ENCODE measurements around the gene TEN1. TPM values are rescaled to one million over a fixed set of nuclear protein-coding genes. Genes with fewer than 3 reads are reported as not detected.
A peak's percentile ranks its signal among the peaks of the same experiment; 100 is the strongest.

The TEN1 gene, protein sequence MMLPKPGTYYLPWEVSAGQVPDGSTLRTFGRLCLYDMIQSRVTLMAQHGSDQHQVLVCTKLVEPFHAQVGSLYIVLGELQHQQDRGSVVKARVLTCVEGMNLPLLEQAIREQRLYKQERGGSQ
- 10.7 and 15.4 TPM in 2 replicates for total RNA-seq

GRCh38 chr17:75978938-75979704 lies at the start of gene TEN1, which contains the start of gene ACOX1:
Gene TEN1 (plus strand): TSS chr17:75979240. CDS start chr17:75986193, 6,953 bp downstream.
Gene ACOX1 (minus strand): TSS chr17:75979166. CDS start chr17:75979073, 93 bp downstream.
- H3K9me3 Mint-ChIP-seq: no peaks in the 10 kb centered on the region
- peaks cover 33% of the 10 kb centered on the region for H3K4me1 Mint-ChIP-seq (ENCODE audit: low read depth)
- H3K27ac Mint-ChIP-seq: peak within 1 kb of the TSS; percentile 95
- intact Hi-C loops (cut with micrococcal nuclease): loop anchor here (1.0 to 10.0 kb wide), 12 partner anchors 18 to 1686 kb away; partner anchors contain the start of genes EXOC7, FBF1, FOXJ1 and JMJD6
- peak within 1 kb of the TSS; percentile 91 for H3K4me3 Mint-ChIP-seq
- DNase-seq (ENCODE audit: low spot score): peak; percentile 92
- no peaks in the 10 kb centered on the region for H3K27me3 Mint-ChIP-seq (ENCODE audit: insufficient read depth)
- H3K36me3 Mint-ChIP-seq (ENCODE audit: low read depth): peaks cover 12% of the 10 kb centered on the region

DNA sequence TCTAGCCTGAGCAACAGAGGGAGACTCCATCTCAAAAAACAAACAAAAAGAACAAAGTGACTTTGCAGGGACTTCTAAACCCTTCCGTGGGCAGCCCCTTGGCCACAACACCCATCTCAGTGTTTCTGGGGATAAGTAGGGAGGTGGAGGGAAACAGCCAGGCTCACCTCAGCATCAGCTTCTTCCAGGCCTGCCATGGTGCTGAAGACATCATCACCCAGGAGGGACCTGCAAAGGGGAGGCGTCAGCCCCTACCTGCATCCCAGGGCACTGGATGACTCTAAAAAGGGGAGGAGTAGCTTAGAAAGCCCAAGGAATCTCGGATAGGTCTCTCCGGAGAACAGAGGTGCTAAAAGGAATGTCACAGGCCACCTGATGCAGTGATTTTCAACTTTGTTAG lies 48.0 kb upstream of the TEN1 start:
- intact Hi-C loops (cut with micrococcal nuclease): no loop called here
- Mint-ChIP-seq H3K9me3 (no peaks in the 10 kb centered on the region), H3K27ac (no peak overlapping the region), H3K36me3 (ENCODE audit: low read depth) (peaks cover 4% of the 10 kb centered on the region), H3K4me3 (no peak overlapping the region), H3K4me1 (ENCODE audit: low read depth) (no peaks in the 10 kb centered on the region), H3K27me3 (ENCODE audit: insufficient read depth) (no peaks in the 10 kb centered on the region)
- DNase-seq (ENCODE audit: low spot score): no peak

DNA sequence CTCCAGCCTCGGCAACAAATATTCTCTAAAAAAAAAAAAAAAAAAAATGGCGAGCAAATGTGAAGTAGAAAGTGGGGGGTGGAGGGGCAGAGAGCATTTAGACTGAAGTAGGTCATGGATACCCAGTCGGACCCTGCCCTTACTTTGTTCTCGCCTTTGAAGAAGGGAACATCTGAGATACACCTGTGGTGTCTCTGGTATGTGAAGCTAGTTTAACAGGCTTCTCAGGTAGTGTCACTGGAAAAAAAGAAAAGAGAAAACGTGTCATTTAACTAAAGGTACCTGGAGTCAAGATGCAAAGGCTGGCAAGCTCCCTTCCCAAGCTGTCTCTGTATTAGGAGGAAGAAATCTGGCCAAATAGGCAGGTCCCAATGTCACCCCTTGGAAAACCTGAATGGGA lies 46.2 kb upstream of the TEN1 start:
- Mint-ChIP-seq H3K27ac (no peak overlapping the region), H3K36me3 (ENCODE audit: low read depth) (peaks cover 4% of the 10 kb centered on the region), H3K27me3 (ENCODE audit: insufficient read depth) (no peaks in the 10 kb centered on the region), H3K9me3 (no peaks in the 10 kb centered on the region), H3K4me1 (ENCODE audit: low read depth) (no peaks in the 10 kb centered on the region), H3K4me3 (no peak overlapping the region)
- intact Hi-C loops (cut with micrococcal nuclease): no loop called here
- no peak for DNase-seq (ENCODE audit: low spot score)

GRCh38 chr17:75933808-75934207 lies 45.2 kb upstream of the TEN1 start:
- intact Hi-C loops (cut with micrococcal nuclease): no loop called here
- Mint-ChIP-seq H3K36me3 (ENCODE audit: low read depth) (peaks cover 2% of the 10 kb centered on the region), H3K27me3 (ENCODE audit: insufficient read depth) (no peaks in the 10 kb centered on the region), H3K27ac (no peak overlapping the region), H3K4me1 (ENCODE audit: low read depth) (no peaks in the 10 kb centered on the region), H3K4me3 (no peak overlapping the region), H3K9me3 (no peaks in the 10 kb centered on the region)
- DNase-seq (ENCODE audit: low spot score): no peak

GRCh38 chr17:75937652-75938051 lies 41.4 kb upstream of the TEN1 start:
- Mint-ChIP-seq H3K27me3 (ENCODE audit: insufficient read depth) (no peaks in the 10 kb centered on the region), H3K9me3 (no peaks in the 10 kb centered on the region), H3K4me3 (no peak overlapping the region), H3K4me1 (ENCODE audit: low read depth) (peaks cover 13% of the 10 kb centered on the region), H3K36me3 (ENCODE audit: low read depth) (no peaks in the 10 kb centered on the region), H3K27ac (no peak overlapping the region)
- intact Hi-C loops (cut with micrococcal nuclease): no loop called here
- DNase-seq (ENCODE audit: low spot score): no peak

DNA sequence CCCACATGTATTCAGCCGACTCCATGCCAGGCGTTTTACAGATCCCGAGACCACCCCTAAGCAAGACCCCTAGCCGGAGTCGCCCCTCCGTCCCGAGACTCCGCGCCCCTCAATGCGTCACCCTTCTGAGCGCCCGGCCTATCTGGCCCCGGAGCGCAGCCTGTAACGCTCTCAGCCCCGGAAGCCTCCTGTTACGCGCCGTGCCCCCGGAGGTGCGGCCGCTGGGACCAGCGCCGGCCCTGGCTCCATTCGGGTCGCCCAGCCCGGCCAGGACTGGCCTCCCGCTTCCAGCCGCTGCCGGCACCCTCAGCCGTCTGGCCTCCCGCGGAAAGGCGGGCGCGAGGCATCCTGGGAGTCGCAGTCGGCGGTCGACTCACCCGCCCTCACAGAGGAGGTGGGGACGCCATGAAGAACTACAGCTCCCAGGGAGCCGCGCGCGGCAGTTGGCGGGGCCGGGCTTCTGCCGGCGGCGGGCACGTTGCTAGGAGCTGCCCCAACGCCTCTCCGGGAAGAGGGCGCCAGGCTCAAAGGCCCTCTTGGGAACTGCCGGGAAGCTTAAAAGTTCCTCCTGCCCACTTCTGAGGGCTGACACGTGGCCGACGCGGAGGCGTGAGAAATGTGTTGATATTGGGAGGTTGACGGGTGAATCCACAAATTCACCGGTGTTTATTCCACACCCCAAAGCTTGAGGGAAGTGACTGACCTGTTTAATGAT lies 38.2 kb upstream of the TEN1 start, which contains the start of gene FBF1:
FBF1 (minus strand) TSS at position 316 of the 715 bp plus-strand sequence. CDS start 2,893 bp downstream, outside the sequence.
- peak within 1 kb of the TSS; percentile 50 for H3K27ac Mint-ChIP-seq
- H3K9me3 Mint-ChIP-seq: no peaks in the 10 kb centered on the region

GRCh38 chr17:75941442-75941819 lies 37.6 kb upstream of the TEN1 start:
- intact Hi-C loops (cut with micrococcal nuclease): loop anchor here (1.0 kb wide), 4 partner anchors 37 to 730 kb away; partner anchors contain the start of genes ACOX1, MRPL38, TEN1 and WBP2
- peak overlapping the region; percentile 13 for H3K27ac Mint-ChIP-seq

More for the DNA sequence above, 38.2 kb upstream of the TEN1 start, which contains the start of gene FBF1:
- peak; percentile 88 for DNase-seq (ENCODE audit: low spot score)
- Mint-ChIP-seq H3K4me1 (ENCODE audit: low read depth) (peaks cover 13% of the 10 kb centered on the region), H3K4me3 (peak within 1 kb of the TSS; percentile 88), H3K36me3 (ENCODE audit: low read depth) (no peaks in the 10 kb centered on the region), H3K27me3 (ENCODE audit: insufficient read depth) (no peaks in the 10 kb centered on the region)
- intact Hi-C loops (cut with micrococcal nuclease): loop anchor here (1.0 kb wide), 4 partner anchors 37 to 730 kb away; partner anchors contain the start of genes ACOX1, MRPL38, TEN1 and WBP2

DNA sequence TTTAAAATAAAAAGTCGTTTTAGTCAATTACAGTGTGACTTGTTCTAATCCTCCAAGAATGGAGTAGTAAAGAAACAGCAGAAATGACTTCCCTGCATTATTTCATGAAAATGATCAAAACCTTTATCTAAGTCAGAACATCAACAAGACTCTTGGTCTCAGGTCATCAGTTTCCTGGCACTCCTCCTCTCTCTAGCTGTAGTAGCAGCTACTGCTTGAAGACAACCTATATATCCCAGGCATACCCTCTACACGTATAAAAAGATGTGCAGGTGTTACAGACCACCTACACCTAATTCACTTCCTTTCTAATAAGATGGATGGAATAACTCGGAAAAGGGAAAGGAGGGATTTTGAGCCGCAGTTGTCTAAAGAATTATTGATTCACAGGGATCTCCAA lies 36.6 kb upstream of the TEN1 start:
- Mint-ChIP-seq H3K27me3 (ENCODE audit: insufficient read depth) (no peaks in the 10 kb centered on the region), H3K4me3 (no peak overlapping the region), H3K4me1 (ENCODE audit: low read depth) (peaks cover 13% of the 10 kb centered on the region), H3K27ac (no peak overlapping the region), H3K9me3 (no peaks in the 10 kb centered on the region), H3K36me3 (ENCODE audit: low read depth) (no peaks in the 10 kb centered on the region)
- intact Hi-C loops (cut with micrococcal nuclease): no loop called here
- no peak for DNase-seq (ENCODE audit: low spot score)

More at GRCh38 chr17:75941442-75941819, 37.6 kb upstream of the TEN1 start:
- Mint-ChIP-seq H3K36me3 (ENCODE audit: low read depth) (no peaks in the 10 kb centered on the region), H3K9me3 (no peaks in the 10 kb centered on the region), H3K4me3 (peak overlapping the region; percentile 88), H3K27me3 (ENCODE audit: insufficient read depth) (no peaks in the 10 kb centered on the region), H3K4me1 (ENCODE audit: low read depth) (peaks cover 13% of the 10 kb centered on the region)
- no peak for DNase-seq (ENCODE audit: low spot score)

- Mint-ChIP-seq H3K27ac (no peak overlapping the region), H3K27me3 (ENCODE audit: insufficient read depth) (no peaks in the 10 kb centered on the region), H3K9me3 (no peaks in the 10 kb centered on the region), H3K36me3 (ENCODE audit: low read depth) (peaks cover 5% of the 10 kb centered on the region), H3K4me3 (no peak overlapping the region), H3K4me1 (ENCODE audit: low read depth) (peaks cover 13% of the 10 kb centered on the region)
- no peak for DNase-seq (ENCODE audit: low spot score)
- intact Hi-C loops (cut with micrococcal nuclease): no loop called here
Observed at GRCh38 chr17:75943491-75943890, 35.5 kb upstream of the TEN1 start.

- no peak for DNase-seq (ENCODE audit: low spot score)
- Mint-ChIP-seq H3K4me1 (ENCODE audit: low read depth) (peaks cover 12% of the 10 kb centered on the region), H3K27me3 (ENCODE audit: insufficient read depth) (no peaks in the 10 kb centered on the region), H3K36me3 (ENCODE audit: low read depth) (peaks cover 9% of the 10 kb centered on the region), H3K4me3 (no peak overlapping the region), H3K9me3 (no peaks in the 10 kb centered on the region), H3K27ac (no peak overlapping the region)
- intact Hi-C loops (cut with micrococcal nuclease): no loop called here
Observed at GRCh38 chr17:75945211-75945610, 33.8 kb upstream of the TEN1 start.

DNA sequence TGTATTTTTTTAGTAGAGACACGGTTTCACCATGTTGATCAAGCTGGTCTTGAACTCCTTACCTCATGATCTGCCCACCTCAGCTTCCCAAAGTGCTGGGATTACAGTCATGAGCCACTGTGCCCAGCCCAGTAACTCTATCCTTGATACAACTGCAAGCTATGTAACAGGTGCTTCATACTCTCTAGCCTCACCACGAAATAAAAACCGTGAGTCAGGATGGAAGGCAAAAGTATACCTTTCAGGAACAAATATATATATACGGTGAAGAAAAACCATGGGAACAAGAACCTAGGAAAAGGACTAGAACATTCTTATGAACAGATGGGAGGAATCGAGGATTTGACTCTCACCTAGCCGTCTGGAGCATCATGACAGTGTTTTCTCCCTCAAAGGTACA lies 28.6 kb upstream of the TEN1 start:
- DNase-seq (ENCODE audit: low spot score): no peak
- Mint-ChIP-seq H3K27me3 (ENCODE audit: insufficient read depth) (no peaks in the 10 kb centered on the region), H3K4me1 (ENCODE audit: low read depth) (peaks cover 7% of the 10 kb centered on the region), H3K36me3 (ENCODE audit: low read depth) (peaks cover 22% of the 10 kb centered on the region), H3K27ac (no peak overlapping the region), H3K9me3 (no peaks in the 10 kb centered on the region), H3K4me3 (no peak overlapping the region)
- intact Hi-C loops (cut with micrococcal nuclease): no loop called here

GRCh38 chr17:75950855-75951554 lies 28.0 kb upstream of the TEN1 start:
- peaks cover 25% of the 10 kb centered on the region for H3K36me3 Mint-ChIP-seq (ENCODE audit: low read depth)
- no peak overlapping the region for H3K4me3 Mint-ChIP-seq
- DNase-seq (ENCODE audit: low spot score): no peak
- H3K27me3 Mint-ChIP-seq (ENCODE audit: insufficient read depth): no peaks in the 10 kb centered on the region
- intact Hi-C loops (cut with micrococcal nuclease): no loop called here
- H3K27ac Mint-ChIP-seq: no peak overlapping the region
- peaks cover 7% of the 10 kb centered on the region for H3K4me1 Mint-ChIP-seq (ENCODE audit: low read depth)
- no peaks in the 10 kb centered on the region for H3K9me3 Mint-ChIP-seq
